ENCODE results near the gene SPINK2. TPM values are rescaled to one million over a fixed set of nuclear protein-coding genes. Genes with fewer than 3 reads are reported as not detected.

The SPINK2 gene
- polyA plus RNA-seq, 3 donors: not detected

- no peak overlapping the region for H3K4me3 Mint-ChIP-seq
- Histone ChIP-seq H4K20me1 (ENCODE audit: insufficient read depth, low read length) (no peaks in the 10 kb centered on the region), H3K9me3 (replicated peaks in 1 of 2; ENCODE audit: control insufficient read depth in 1 of 2, insufficient read depth in 1 of 2, low read length in 2 of 2) (no peaks in the 10 kb centered on the region), H3K4me2 (replicated peaks; ENCODE audit: extremely low read depth, low read length, poor library complexity, severe bottlenecking) (no peak overlapping the region), H3K4me1 (ENCODE audit: control insufficient read depth in 1 of 2, insufficient read depth in 2 of 2, low read length in 2 of 2) (no peaks in the 10 kb centered on the region), H2AFZ (ENCODE audit: insufficient read depth, low read depth, low read length, poor library complexity, severe bottlenecking) (no peak overlapping the region), H3K27ac (ENCODE audit: low read depth in 1 of 2, low read length in 2 of 2) (no peak overlapping the region), H3K36me3 (replicated peaks in 1 of 2; ENCODE audit: control insufficient read depth in 1 of 2, insufficient read depth in 2 of 2, low read length in 2 of 2) (no peaks in the 10 kb centered on the region), H3K4me3 (replicated peaks in 1 of 3; ENCODE audit: low read depth in 2 of 3, low read length in 3 of 3) (no peak overlapping the region), H3K9ac (ENCODE audit: insufficient read depth, low read length, poor library complexity, severe bottlenecking) (no peak overlapping the region), H3K27me3 (ENCODE audit: control insufficient read depth in 2 of 2, insufficient read depth in 2 of 2, low read length in 2 of 2) (no peaks in the 10 kb centered on the region), H3K79me2 (ENCODE audit: insufficient read depth, low read length) (no peaks in the 10 kb centered on the region)
- intact Hi-C loops (cut with micrococcal nuclease): no loop called here
- DNase-seq: no peak
- no peak for TF ChIP-seq CTCF (IDR thresholded peaks at IDR 0.05)
- H3K27ac Mint-ChIP-seq: no peak overlapping the region
- WGBS (ENCODE audit: insufficient coverage): no CpG with 5 or more reads among the region's 1 CpG
- peaks cover under 1% of the 10 kb centered on the region for H3K4me1 Mint-ChIP-seq
- no peaks in the 10 kb centered on the region for H3K36me3 Mint-ChIP-seq
- H3K27me3 Mint-ChIP-seq (ENCODE audit: low read depth in 3 of 3): peaks cover 0 to 3% (median 1%) of the 10 kb centered on the region in 3 donors
- no peaks in the 10 kb centered on the region for H3K9me3 Mint-ChIP-seq
Measured at GRCh38 chr4:56850910-56851309, 29.4 kb upstream of the SPINK2 start.

GRCh38 chr4:56844802-56845580, 23.5 kb upstream of the SPINK2 start:
- peaks cover 13% of the 10 kb centered on the region for H3K4me1 Mint-ChIP-seq
- WGBS (ENCODE audit: insufficient coverage): 0% methylated on average over 1 of the region's 4 CpGs
- H3K79me2 ChIP-seq (ENCODE audit: insufficient read depth, low read length): no peaks in the 10 kb centered on the region
- H3K36me3 ChIP-seq (replicated peaks in 1 of 2; ENCODE audit: control insufficient read depth in 1 of 2, insufficient read depth in 2 of 2, low read length in 2 of 2): no peaks in the 10 kb centered on the region
- no peak overlapping the region for H3K27ac ChIP-seq (ENCODE audit: low read depth in 1 of 2, low read length in 2 of 2)
- H3K4me2 ChIP-seq (replicated peaks; ENCODE audit: extremely low read depth, low read length, poor library complexity, severe bottlenecking): no peak overlapping the region
- DNase-seq: no peak
- intact Hi-C loops (cut with micrococcal nuclease): no loop called here
- H3K36me3 Mint-ChIP-seq: no peaks in the 10 kb centered on the region
- H3K4me3 ChIP-seq (replicated peaks in 1 of 3; ENCODE audit: low read depth in 2 of 3, low read length in 3 of 3): no peak overlapping the region
- no peaks in the 10 kb centered on the region for H4K20me1 ChIP-seq (ENCODE audit: insufficient read depth, low read length)
- H3K9me3 ChIP-seq (replicated peaks in 1 of 2; ENCODE audit: control insufficient read depth in 1 of 2, insufficient read depth in 1 of 2, low read length in 2 of 2): no peaks in the 10 kb centered on the region
- no peak overlapping the region for H3K27ac Mint-ChIP-seq
- peaks cover 0 to 3% (median 2%) of the 10 kb centered on the region in 3 donors for H3K27me3 Mint-ChIP-seq (ENCODE audit: low read depth in 3 of 3)
- H3K9ac ChIP-seq (ENCODE audit: insufficient read depth, low read length, poor library complexity, severe bottlenecking): no peak overlapping the region
- H3K9me3 Mint-ChIP-seq: no peaks in the 10 kb centered on the region
- H3K27me3 ChIP-seq (ENCODE audit: control insufficient read depth in 2 of 2, insufficient read depth in 2 of 2, low read length in 2 of 2): no peaks in the 10 kb centered on the region
- H3K4me3 Mint-ChIP-seq: no peak overlapping the region
- H2AFZ ChIP-seq (ENCODE audit: insufficient read depth, low read depth, low read length, poor library complexity, severe bottlenecking): no peak overlapping the region
- H3K4me1 ChIP-seq (ENCODE audit: control insufficient read depth in 1 of 2, insufficient read depth in 2 of 2, low read length in 2 of 2): no peaks in the 10 kb centered on the region
- TF ChIP-seq CTCF (IDR thresholded peaks at IDR 0.05): no peak
